HepG2 (cell line): Measurements from ENCODE around the gene ZBTB9. TPM values are rescaled to one million over a fixed set of nuclear protein-coding genes. Genes with fewer than 3 reads are reported as not detected.

Experiments used
- CEBPB ChIP-seq: IDR thresholded peaks from 2 replicates; pipeline ENCODE4 v1.6.1; 2011; ENCODE audit warnings: low read depth, low read length, improper control_type of control experiment, borderline replicate concordance
- EED ChIP-seq: sonication (generic); formaldehyde crosslinking; IDR thresholded peaks from 2 replicates; pipeline ENCODE4 v1.5.0; 2020; ENCODE audit warnings: mild to moderate bottlenecking, missing genetic modification reagents
- KAT8 ChIP-seq: IDR thresholded peaks from 2 replicates; pipeline ENCODE4 v1.6.1; 2016; ENCODE audit warnings: missing genetic modification reagents, missing compliant biosample characterization
- MNT ChIP-seq: fragments of 450-650 bp; IDR thresholded peaks from 2 replicates; pipeline ENCODE4 v1.6.1; 2016
- NFATC3 ChIP-seq: sonication (generic); formaldehyde crosslinking; IDR thresholded peaks from 2 replicates; pipeline ENCODE4 v1.5.1; 2020; ENCODE audit warnings: mild to moderate bottlenecking, missing genetic modification reagents
- ZBED4 ChIP-seq: sonication (generic); formaldehyde crosslinking; IDR thresholded peaks from 2 replicates; pipeline ENCODE4 v1.4.0; 2020; ENCODE audit warnings: missing genetic modification reagents, borderline replicate concordance
- ZKSCAN5 ChIP-seq: sonication (generic); formaldehyde crosslinking; IDR thresholded peaks from 2 replicates; pipeline ENCODE4 v1.5.1; 2020; ENCODE audit warnings: mild to moderate bottlenecking, missing genetic modification reagents
- ZNF12 ChIP-seq: sonication (generic); formaldehyde crosslinking; IDR thresholded peaks from 2 replicates; pipeline ENCODE4 v1.5.0; 2020; ENCODE audit warnings: missing genetic modification reagents
- ZNF138 ChIP-seq: sonication (generic); formaldehyde crosslinking; IDR thresholded peaks from 2 replicates; pipeline ENCODE4 v1.5.0; 2020; ENCODE audit warnings: mild to moderate bottlenecking, low read depth, missing genetic modification reagents
- ZNF549 ChIP-seq: sonication (generic); formaldehyde crosslinking; IDR thresholded peaks from 2 replicates; pipeline ENCODE4 v1.5.0; 2020; ENCODE audit warnings: missing genetic modification reagents
- ZNF737 ChIP-seq: sonication (generic); formaldehyde crosslinking; IDR thresholded peaks from 2 replicates; pipeline ENCODE4 v1.5.0; 2020; ENCODE audit warnings: missing genetic modification reagents, mild to moderate bottlenecking, borderline replicate concordance
- polyA plus RNA-seq, 8 experiments: library from polyadenylated mRNA; depleted of rRNA in 3 of 8; stranded (reverse) in 7 of 8; unstranded in 1 of 8; fragments of >200 nt; fragmentation: Illumina TruSeq in 4 of 8; extraction: Trizol in 4 of 8; gene quantifications; 2 replicates each; pipeline versions ENCODE4 v1.2.1 to v1.2.3, GENCODE V29; 2011 to 2016; ENCODE audit warnings: low read depth in 4 of 8, missing spikeins in 1 of 8, mixed read lengths in 1 of 8; ENCODE audit not compliant: insufficient read depth in 1 of 8
- total RNA-seq, 5 experiments: library from RNA; depleted of rRNA; stranded (reverse); fragments of >200 nt; fragmentation: Illumina TruSeq; extraction: Trizol; gene quantifications; 2 replicates each; pipeline ENCODE4 v1.2.3, GENCODE V29; 2016; ENCODE audit warnings: low read depth in 1 of 5
- TF ChIP-seq, protein P1 (sequence below): sonication (generic); formaldehyde crosslinking; IDR thresholded peaks from 2 replicates; pipeline ENCODE4 v1.5.0; 2020; ENCODE audit warnings: missing genetic modification reagents
- TF ChIP-seq, protein P2 (sequence below), 2 experiments: fragments of 450-650 bp in 1 of 2; sonication (generic) in 1 of 2; formaldehyde crosslinking; IDR thresholded peaks; 2 replicates each; pipeline versions ENCODE4 v1.5.0 to v1.8.0; 2020 to 2022; ENCODE audit warnings: mild to moderate bottlenecking in 1 of 2, missing genetic modification reagents in 1 of 2
- TF ChIP-seq, protein P3 (sequence below): fragments of 450-650 bp; IDR thresholded peaks from 2 replicates; pipeline ENCODE4 v1.6.1; 2017; ENCODE audit warnings: mild to moderate bottlenecking
- TF ChIP-seq, protein P4 (sequence below): IDR thresholded peaks from 2 replicates; pipeline ENCODE4 v1.6.1; 2016; ENCODE audit warnings: low read depth, control low read depth

The ZBTB9 gene
- total and polyA plus RNA-seq, 2 of the 13 experiments (the other 11 are each of a cell fraction or from before 2014, with no cell fraction given): 5.3 to 9.2 TPM

- 0 out of 2 replicates have a peak, but pooled peaks have one; percentile 49 for TF ChIP-seq NFATC3 (CRISPR knock-in tag)
- peak; percentile 28; the same call in 1 of the 2 replicates for TF ChIP-seq EED
- TF ChIP-seq CEBPB: no peak
- peak; percentile 89 for TF ChIP-seq MNT
- TF ChIP-seq, protein P1, sequence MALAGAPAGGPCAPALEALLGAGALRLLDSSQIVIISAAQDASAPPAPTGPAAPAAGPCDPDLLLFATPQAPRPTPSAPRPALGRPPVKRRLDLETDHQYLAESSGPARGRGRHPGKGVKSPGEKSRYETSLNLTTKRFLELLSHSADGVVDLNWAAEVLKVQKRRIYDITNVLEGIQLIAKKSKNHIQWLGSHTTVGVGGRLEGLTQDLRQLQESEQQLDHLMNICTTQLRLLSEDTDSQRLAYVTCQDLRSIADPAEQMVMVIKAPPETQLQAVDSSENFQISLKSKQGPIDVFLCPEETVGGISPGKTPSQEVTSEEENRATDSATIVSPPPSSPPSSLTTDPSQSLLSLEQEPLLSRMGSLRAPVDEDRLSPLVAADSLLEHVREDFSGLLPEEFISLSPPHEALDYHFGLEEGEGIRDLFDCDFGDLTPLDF: 0 out of 2 replicates have a peak, but pooled peaks have one; percentile 50
- TF ChIP-seq, protein P2, sequence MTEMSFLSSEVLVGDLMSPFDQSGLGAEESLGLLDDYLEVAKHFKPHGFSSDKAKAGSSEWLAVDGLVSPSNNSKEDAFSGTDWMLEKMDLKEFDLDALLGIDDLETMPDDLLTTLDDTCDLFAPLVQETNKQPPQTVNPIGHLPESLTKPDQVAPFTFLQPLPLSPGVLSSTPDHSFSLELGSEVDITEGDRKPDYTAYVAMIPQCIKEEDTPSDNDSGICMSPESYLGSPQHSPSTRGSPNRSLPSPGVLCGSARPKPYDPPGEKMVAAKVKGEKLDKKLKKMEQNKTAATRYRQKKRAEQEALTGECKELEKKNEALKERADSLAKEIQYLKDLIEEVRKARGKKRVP (CRISPR knock-in tag; IDR thresholded peaks at IDR 0.05): peak in 1 of 2 experiments; percentile 86; a peak in 2 of 4 replicates
- TF ChIP-seq KAT8 (CRISPR knock-in tag): peak; percentile 98
- TF ChIP-seq, protein P3, sequence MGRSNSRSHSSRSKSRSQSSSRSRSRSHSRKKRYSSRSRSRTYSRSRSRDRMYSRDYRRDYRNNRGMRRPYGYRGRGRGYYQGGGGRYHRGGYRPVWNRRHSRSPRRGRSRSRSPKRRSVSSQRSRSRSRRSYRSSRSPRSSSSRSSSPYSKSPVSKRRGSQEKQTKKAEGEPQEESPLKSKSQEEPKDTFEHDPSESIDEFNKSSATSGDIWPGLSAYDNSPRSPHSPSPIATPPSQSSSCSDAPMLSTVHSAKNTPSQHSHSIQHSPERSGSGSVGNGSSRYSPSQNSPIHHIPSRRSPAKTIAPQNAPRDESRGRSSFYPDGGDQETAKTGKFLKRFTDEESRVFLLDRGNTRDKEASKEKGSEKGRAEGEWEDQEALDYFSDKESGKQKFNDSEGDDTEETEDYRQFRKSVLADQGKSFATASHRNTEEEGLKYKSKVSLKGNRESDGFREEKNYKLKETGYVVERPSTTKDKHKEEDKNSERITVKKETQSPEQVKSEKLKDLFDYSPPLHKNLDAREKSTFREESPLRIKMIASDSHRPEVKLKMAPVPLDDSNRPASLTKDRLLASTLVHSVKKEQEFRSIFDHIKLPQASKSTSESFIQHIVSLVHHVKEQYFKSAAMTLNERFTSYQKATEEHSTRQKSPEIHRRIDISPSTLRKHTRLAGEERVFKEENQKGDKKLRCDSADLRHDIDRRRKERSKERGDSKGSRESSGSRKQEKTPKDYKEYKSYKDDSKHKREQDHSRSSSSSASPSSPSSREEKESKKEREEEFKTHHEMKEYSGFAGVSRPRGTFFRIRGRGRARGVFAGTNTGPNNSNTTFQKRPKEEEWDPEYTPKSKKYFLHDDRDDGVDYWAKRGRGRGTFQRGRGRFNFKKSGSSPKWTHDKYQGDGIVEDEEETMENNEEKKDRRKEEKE: no peak
- TF ChIP-seq ZNF138 (CRISPR knock-in tag): peak; percentile 92
- peak; percentile 76; the same call in 1 of the 2 replicates for TF ChIP-seq ZKSCAN5
- TF ChIP-seq ZBED4 (CRISPR knock-in tag): peak; percentile 31; the same call in 1 of the 2 replicates
- no peak for TF ChIP-seq ZNF737 (CRISPR knock-in tag)
- TF ChIP-seq, protein P4, sequence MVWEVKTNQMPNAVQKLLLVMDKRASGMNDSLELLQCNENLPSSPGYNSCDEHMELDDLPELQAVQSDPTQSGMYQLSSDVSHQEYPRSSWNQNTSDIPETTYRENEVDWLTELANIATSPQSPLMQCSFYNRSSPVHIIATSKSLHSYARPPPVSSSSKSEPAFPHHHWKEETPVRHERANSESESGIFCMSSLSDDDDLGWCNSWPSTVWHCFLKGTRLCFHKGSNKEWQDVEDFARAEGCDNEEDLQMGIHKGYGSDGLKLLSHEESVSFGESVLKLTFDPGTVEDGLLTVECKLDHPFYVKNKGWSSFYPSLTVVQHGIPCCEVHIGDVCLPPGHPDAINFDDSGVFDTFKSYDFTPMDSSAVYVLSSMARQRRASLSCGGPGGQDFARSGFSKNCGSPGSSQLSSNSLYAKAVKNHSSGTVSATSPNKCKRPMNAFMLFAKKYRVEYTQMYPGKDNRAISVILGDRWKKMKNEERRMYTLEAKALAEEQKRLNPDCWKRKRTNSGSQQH (CRISPR knock-in tag): peak; percentile 95
- TF ChIP-seq ZNF12 (CRISPR knock-in tag): 0 out of 2 replicates have a peak, but pooled peaks have one; percentile 56
- 0 out of 2 replicates have a peak, but pooled peaks have one; percentile 21 for TF ChIP-seq ZNF549
Observed at GRCh38 chr6:33454009-33454946, at the start of gene ZBTB9 (continued).
